CD4-positive, alpha-beta T cell treated with Interleukin-4 for 1 hour (primary cell): ENCODE results near the gene DERL2.
A peak's percentile ranks its signal among the peaks of the same experiment; 100 is the strongest.

ENCODE experiments used
- DNase-seq, 2 donors: peaks; one replicate each; pipeline ENCODE4 v3.0.0-alpha.2; 2020 to 2022

Gene DERL2

DNA sequence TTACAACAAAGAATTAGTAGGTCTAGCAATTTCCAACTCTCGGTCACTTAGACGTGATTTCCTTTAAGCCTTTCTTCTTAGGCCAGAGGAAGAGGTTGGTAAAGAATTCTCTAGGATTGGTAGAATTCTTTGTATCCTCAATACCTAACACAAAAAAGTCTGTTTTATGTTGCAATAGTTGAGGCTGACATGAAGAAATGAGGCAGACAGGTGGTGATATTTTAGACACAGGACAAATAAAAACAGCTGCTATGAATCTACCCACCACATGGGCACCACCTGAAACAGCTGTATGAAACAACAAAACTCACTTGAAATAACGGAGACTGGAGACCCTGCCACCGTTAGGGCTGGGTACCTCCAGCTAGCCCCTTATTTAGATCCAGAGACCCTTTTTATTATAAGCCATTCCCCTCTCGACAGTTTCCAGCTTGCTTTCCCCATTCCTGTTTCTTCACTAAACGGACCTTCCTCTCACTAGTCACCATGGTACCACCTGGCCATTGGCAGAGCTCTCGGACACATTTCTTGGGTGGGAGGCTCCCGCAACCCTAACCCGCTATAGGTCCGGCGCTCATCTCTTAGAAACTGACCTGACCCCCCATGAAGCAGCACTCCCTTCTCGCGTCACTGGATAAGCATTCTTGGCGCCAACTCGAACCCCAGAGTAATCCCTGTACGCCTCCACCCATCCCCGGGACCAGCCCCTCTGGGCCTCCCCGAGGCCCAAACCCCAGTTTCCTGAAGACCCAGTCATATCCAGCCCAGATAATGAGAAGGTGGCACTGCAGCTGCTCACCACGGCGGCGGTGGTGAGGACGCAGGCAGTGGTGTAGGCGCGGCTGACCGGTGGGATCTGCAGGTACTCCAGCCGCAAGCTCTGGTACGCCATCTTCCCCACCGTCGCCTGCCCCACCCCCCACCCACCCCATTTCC lies at the start of gene DERL2:
DERL2 (minus strand) TSS at position 909 of the 936 bp plus-strand sequence; CDS start at position 892, 17 bp downstream.
- no peak for DNase-seq

DNA sequence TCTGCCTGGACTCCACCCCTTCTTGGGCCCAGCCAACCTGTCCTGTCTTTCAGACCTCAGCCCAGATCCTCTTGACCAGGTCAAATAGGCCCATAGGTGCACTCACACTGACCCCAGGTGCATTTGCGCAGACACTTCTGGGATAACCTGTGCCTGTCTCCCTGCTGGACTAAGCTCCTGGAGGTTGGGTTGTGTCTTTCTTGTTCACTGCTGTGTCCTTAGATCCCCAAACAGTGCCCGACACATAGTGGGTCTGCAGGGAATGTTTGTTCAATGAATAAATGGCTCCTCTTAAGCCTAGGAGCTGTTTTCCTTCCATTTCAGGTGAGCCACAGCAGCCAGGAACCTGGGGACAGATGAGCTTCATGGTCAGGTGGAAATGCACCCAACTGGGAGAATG lies 49.5 kb upstream of the DERL2 start:
- no peak for DNase-seq

DNA sequence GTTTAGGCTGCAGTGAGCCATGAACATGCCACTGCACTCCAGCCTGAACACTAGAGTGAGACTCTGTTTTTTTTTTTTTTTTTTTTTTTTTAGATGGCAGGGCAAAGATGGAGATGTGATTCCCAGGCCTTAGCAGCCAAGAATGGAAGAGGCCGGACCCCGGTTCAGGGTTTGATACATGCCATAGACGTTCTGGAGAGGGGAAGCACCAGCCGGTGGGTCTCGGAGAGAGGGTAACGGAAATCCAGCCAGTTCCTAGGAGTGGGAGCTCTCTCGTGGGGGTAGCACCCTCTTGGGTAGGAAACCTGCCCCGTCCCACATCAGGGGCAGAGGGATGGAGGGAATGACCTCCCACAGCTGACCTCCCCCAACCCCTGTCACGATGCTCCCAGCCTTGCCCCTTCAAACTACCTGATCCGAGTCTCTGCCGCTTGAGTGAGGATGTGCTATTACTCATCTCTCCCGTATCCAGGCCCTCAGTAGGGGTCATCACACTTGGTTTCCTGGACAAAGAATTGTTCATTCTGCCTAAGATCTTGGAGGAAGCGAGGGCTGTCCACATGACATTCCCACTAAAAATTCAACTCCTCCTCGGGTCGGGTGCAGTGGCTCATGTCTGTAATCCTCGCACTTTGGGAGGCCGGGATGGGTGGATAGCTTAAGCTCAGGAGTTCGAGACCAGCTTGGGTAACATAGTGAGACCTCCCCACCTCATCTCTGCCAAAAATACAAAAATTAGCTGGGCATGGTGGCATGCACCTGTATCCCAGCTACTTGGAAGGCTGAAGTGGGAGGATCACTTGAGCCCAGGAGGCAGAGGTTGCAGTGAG lies 47.7 kb upstream of the DERL2 start:
- DNase-seq: no peak

DNA sequence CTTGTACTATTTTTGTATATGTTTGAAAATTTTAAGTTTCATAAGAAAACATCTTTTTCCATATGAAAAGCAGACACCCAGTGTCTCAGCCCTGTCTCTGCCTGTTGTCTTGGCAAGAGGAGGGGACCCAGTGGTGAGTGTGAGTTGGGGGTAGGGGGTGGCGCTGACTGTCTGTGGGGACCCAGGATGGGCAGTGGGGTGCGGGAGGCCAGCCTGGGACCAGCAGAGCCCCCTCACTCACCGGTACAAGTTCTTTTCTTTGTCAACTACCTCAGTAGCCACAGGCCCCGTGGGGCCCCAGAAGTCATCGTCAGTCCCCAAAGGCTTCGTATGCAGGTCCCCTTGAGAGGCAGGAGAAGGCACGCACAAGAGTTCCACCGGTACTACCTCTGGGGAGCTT lies 46.6 kb upstream of the DERL2 start:
- DNase-seq: no peak

DNA sequence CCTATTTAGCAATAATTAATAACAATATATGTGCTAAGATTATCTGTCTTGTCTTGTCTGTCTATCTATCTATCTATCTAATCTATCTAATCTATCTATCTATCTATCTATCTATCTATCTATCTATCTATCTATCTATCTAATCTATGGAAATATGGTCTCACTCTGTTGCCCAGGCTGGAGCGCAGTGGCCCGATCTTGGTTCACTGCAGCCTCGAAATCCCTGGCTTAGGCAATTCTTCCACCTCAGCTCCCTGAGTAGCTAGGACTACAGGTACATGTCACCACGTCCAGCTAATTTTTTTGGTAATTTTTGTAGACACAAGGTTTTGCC lies 45.1 kb upstream of the DERL2 start:
- no peak for DNase-seq

DNA sequence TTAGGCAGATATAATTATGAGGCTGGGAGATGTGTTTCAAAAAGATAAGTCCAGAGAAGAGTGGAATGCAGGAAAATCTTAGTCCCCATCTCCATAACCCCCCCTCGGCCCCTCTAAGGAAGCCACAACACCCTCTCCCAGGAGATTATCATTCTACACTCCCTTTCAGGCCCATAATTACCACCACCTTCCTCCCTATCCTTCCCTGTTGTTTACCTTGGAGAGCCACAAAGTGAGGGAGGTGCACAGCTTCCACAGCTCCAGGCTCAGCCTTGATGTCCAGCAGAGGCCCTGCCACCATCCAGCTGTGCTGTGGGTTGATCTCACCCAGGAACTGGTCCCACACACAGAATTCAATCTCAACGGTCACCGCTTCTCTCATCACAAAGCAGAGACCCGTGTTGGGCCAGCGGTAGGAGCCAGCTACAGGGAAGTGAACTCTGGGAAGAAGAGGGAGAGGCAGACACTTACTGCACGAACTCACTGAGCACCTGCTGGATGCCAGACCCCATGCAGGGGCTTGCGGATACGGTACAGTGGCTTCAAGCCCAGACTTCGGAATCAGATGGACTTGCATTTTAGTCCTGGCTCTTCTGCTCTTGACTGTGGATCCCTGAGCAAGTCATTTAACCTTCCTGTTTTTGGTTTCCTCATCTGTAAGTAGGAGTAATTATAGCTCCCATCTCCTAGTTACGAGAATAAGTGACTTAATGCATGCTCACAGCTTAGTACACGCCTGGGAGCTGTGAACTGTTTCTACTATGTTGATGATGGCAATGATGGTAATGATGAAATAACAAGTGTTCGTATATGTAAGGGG lies 44.5 kb upstream of the DERL2 start:
- DNase-seq: no peak

DNA sequence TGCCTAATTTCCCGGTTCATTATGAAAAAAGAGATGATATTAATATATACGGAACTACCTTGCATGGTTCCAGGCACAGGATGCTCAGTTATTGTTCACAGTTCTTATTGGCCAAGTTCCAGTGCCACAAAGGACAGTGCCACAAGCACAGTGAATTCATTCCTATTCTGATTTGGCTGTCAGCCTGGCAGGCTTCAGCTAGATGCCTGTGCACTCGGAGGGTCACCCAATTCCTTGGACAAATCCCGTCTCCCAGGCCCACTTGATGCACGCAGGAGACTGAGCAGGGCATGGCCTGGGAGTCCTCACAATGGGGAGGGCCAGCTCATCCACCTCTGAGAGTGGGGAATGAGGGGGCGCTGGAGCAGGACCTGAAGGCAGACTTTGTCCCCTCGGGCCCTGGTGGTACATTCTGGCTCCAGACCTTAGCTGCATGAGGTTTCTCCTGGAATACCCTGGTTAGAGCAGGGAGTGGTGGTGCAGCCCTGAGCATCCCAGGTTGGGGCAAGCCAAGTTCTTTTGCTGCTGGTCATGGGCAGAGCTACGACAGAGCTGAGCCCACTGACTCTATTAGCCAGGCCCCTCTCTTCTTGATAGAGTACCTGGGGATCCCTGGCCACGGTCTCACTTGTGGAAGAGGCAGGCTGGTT lies 41.7 kb upstream of the DERL2 start:
- DNase-seq: no peak

DNA sequence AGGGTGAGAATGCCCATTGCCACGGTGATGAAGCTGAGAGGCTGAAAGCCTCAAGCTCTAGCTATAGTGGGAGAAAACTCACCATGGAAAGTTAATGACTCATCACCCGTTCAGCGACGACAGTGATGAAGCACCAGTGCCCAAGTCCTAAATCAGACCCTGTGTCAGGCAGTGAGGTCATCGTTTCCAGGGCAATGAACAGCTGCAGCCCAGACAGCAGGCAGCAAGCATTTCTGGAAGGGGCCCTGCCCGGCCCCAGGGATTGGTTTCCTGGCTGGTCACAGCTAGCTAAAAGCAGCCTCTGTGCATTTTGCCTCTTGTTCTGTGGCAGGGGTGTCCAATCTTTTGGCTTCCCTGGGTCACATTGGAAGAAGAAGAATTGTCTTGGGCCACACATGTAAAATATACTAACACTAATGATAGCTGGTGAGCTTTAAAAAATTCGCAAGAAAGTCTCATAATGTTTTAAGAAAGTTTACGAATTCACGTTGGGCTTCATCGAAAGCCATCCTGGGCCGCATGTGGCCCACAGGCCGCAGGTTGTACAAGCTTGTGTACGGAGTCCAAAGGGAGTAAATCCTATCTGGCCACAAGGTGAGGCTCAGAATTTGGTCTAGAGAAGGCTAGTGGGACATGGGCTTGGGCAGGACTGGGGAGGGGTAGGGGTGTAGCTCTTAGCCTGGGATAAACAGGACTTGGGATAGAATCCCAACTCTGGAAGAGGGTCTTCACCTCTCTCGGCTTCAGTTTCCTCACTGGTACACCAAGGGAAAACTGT lies 41.0 kb upstream of the DERL2 start:
- DNase-seq: peak in 1 of 2 donors; percentile 14

DNA sequence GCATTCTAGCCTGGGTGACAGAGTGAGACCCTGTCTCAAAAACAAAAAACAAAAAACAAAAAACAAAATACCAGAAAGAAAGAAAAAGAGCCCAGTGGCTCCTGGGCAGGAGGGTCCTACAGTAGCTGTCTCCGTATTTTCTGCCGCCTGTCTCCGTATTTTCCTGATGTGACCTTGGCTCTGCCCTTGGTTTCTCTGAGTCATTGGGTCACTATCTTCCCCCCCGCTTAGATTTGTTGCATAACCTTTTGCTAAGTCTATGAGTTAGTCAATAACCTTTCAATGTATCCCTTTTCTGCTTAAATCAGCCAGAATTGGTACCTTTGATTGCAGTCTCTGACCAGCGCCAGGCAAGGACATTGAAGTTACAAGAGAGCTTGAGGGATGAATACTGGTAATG lies 37.3 kb upstream of the DERL2 start:
- DNase-seq: no peak

DNA sequence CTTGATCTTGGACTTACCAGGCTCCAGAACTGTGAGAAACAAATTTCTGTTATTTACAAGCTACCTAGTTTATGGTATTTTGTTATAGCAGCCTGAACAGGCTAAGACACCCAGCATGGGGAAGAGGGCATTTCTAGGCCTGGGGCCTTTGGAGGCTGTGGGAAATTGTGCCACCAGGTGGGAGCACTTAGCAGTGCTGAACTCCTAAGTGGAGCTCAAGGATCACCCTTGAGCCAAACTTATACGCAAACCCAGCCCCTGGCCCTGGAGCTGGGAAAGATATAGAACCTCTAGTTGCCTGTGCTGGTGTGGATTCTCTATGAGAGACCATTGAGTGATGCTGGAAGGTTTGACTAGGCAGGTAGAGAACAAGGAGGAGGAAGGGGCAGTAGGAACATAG lies 36.5 kb upstream of the DERL2 start:
- DNase-seq: no peak

DNA sequence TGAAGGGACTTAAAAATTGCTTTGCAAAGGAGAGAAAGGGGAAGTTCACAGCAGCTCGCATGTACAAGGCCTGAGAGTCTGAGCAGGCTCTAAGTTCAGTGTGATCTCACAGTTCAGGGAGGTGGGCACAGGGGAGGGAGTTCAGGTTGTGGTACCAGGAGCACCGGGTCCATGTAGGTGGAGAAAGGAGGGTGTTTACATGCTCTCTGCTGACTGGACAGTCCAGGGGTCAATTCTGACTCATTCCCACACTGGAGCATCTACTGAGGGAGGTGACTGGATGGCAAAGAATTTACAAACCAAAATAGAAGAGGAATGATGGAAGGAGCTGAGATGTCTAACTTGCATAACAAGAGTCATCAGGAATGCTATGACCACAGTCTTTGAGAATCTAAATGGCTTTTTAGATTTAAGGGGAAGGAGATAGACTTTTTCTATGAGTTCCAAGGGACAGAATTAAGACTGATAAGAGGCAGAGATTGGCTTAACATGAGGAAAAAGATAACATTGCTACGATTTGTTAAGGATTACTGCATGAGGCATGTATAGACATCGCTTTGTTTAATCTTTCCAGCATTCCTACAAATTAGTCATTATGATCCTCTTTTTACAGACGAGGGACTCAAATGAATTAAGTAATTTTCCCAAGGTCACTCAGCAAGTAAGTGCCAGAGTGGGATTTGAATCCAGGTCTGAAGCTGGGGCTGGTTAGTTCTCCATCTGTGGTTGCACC lies 30.2 kb upstream of the DERL2 start:
- DNase-seq: no peak

DNA sequence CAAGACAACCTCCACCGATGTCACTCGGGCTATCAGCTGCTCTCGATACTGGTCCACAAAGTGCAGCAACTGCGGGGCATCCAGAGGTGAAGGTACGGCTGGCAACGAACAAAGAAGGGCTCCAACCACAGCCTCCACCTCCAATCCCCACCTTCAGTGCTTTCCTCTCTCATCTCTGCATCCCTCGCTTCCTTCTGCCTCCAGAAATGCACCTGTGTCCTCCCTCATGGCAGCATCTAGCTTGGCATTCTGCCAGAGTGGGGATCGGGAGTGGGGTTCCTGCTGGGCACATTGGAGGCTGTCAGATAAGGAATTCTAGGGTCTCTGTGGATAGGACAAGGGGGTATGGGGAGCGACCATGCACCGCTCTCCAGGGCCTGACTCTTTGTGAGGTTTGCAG lies 29.0 kb upstream of the DERL2 start:
- DNase-seq: no peak

DNA sequence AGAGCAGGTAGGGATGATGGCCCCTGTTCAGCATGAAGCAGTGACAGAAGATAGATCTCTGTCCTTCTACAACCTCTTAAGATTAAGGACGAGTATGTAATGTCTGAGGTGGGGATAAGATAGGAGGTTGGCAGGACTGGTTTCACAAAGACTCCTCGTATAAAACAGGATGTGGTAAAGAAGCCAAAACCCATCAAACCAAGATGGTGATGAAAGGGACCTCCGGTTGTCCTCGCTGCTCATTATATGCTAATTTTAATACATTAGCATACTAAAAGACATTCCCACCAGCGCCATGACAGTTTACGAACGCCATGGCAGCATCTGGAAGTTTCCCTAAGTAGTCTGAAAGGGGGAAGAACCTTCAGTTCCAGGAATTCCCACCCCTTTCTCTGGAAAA lies 27.6 kb upstream of the DERL2 start:
- peak in 1 of 2 donors; percentile 46 for DNase-seq

DNA sequence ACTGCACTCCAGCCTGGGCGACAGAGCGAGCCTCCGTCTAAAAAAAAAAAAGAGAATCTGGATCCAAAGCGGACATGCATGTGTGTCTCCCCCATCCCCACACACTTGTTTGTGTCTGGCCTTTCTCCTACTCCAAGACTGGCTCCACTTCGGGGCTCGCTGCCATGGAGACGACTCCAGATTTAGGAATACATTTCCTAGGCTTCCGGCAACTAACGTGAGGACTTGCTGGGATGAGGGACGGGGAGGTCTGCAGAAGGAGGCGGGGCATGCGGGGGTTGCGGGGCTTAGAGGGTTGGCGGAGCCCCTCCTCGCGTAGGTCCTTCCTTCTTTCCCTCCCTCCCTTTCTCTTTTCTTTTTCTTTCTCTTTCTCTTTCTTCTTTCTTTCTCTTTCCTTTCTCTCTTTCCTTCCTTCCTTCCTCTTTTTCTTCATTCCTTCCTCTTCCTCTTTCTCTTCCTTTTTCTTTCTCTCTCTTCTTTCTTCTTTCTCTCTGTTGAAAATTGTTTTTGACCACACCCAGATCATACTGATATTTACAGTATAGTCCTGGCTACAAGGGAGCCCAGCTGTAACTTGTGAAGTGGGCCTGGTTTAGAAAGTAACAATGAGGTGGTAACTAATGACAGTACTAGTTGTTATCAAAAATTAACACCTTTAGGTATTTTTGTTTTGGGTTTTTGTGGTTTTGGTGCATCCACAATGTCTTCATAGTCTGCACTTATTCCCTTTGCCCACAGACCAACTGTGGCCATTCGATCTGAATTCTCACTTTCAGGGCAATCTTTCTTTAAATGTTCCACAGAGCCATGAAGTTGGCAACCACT lies 25.6 kb upstream of the DERL2 start:
- no peak for DNase-seq

DNA sequence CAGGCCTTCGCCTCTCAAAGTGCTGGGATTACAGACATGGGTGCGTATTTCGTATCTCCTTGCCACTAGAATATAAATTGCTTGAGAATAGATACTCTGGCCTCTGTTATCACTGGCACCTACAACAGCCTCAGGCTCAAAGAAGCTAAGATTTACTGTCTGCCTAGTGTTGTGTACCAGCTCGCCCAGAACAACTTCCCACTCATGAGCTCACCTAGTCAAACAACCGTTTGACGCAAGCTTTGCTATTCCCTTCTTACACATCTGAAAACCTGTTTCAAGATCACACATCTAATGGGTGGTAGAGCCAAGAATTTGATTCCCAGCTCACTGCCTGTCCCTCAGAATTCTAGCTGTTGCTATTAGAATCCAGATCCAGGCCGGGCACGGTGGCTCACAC lies 24.8 kb upstream of the DERL2 start:
- no peak for DNase-seq

DNA sequence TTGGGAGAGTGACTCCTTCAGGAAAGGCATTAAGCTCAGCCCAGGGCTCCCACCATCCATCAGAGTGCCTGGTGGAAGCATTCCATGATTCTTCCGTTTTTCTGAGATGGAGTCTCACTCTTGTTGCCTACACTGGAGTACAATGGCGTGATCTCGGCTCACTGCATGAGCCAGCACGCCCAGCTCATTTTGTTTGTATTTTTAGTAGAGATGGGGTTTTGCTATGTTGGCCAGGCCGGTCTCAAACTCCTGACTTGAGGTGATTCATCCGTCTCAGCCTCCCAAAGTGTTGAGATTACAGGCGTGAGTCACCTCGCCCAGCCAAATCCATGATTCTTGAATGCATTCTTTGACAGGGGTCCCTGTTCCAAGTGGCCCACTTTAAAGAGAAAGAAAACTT lies 23.5 kb upstream of the DERL2 start:
- no peak for DNase-seq

DNA sequence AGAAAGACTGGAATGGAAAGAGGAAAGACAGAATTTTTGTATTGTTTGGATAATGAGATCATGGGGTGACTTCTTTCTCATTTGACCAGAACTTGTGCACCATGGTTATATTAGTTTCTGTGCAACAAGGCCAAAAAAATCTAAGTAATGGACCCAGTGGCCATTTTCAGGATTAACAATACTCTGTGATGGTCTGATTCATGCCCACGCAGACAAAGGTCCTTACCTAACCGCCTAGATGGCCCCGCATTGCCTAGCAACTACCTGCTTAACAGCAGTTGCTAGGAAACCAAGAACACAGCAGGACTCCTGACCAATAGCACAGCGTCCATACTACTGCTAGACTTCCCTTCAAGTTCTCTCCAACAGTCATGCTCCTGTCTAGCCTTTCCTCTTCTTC lies 22.8 kb upstream of the DERL2 start:
- DNase-seq: no peak

DNA sequence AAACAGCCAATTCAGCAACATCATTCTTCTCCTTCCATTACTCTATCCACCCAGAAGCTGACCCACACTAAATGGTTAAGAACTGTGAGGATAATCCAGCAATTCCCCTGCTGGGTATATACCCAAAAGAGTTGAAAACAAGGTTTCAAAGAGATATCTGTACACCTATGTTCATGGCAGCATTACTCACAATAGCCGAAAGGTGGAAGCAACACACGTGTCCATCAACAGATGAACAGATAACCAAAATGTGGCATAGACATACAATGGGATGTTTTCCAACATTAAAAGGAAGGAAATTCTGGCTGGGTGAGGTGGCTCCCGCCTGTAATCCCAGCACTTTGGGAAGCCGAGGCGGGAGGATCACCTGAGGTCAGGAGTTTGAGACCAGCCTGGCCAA lies 20.3 kb upstream of the DERL2 start:
- DNase-seq: no peak

DNA sequence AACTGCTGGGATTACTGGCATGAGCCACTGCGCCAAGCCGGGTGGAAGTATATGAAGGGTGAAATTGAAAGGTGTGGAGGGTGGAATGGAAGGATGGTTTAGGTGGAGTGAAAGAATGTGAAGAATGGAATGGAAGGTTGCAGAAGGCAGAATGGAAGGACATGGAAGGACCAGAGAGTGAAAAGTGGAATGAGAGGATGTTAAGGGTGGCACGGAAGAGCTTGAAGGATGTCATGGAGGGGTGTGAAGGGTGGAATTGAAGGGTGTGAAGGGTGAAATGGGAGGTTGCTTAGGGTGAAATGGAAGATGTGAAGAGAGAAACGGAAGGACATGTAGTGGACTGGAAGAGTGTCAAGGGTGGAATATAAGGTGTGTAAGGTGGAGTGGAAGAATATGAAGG lies 16.6 kb upstream of the DERL2 start:
- no peak for DNase-seq

DNA sequence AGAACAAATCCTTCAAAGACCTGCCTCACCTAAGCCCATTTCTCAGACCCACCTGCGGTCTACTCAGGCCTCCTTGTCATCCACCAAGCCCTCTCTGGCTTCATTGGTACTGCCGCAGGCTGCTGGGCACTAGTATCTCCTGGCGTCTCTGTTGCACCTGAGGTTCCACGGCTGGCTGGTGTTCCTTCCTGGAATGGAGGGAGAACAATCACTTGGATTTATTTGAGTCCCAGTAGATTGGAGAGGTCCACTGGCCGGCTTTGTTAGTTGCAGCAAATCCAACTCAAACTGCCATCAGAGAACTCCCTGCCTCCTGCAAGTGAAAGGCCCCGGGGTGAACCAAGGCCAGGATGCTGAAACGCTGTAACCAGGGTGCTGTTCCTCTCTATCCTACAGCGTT lies 15.7 kb upstream of the DERL2 start:
- DNase-seq: no peak
